ENCODE results near the gene IKZF4.

IKZF4 gene

DNA sequence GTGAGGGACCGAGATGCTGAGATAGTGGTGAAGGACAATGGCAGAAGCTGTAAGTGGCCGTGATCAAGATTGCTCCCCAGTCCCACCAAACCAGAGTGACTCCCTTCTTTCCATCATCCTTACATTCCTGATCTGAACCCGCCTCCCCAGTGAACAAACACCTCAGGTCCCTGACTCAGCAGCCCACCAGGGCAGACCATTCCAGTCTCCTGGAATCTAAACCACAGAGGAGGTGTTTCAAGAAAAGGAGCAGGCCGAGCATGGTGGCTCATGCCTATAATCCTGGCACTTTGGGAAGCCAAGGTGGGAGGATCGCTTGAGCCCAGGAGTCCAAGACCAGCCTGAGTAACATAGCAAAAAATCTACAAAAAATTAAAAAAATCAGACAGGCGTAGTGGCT lies 65.8 kb downstream of the IKZF4 start:
- no peak for DNase-seq

DNA sequence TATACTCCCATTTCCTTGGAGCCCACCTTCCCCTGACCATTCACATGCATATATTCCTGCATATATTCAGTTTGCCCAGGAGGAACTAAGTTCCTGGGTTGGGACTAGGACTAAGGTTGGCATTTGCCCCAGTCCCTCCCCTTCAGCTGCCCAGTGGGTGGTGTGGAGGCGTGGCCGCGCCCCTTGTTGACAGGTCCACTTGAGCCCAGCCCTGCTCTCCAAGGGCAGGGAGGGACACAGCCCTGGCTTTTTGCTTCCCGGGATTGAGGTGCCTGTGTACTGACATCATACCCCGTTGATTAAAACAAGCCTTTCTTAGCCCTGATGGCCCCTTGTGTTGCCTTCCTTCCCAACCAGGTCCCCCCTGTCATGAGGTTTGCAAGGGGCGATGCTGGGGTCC lies 66.4 kb downstream of the IKZF4 start:
- peak; percentile 13 for DNase-seq

All from NCI-H345 (cell line).